IPS DF 19.7 (cell line): Measurements from ENCODE around the gene OR6S1.

Experiments used
- DNase-seq: peaks from one replicate; pipeline ENCODE4 v3.0.0-alpha.2; 2013; ENCODE audit warnings: low read depth, low spot score

The OR6S1 gene

DNA sequence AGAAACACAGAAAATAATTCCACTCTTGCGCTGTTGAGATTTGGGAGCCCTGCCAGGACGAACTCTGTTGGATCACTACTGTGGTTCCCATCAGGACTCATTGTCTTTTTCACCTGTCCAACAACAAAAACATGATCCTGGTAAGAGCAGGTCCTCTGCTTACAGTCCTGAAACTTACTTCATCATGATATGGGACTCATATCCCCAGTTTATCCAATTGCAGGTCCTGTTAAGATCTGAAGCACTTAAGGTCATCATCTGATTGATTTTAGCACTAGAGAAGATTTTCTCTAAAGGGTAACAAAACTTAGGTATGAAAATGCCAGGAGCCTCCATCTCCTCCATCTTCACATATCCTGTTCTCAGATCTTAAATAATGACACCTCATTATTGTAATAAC, at the start of gene OR6S1:
OR6S1 (minus strand) TSS at position 101 of the 400 bp plus-strand sequence; CDS start at position 101, 0 bp downstream.
- DNase-seq, result no peak

GRCh38 chr14:20690848-20691640, 49.6 kb upstream of the OR6S1 start:
- DNase-seq, result no peak

GRCh38 chr14:20688167-20688839, 46.8 kb upstream of the OR6S1 start, which contains the start of gene ANG:
Gene ANG (plus strand): TSS chr14:20688764. CDS start chr14:20693565, 4,801 bp downstream.
- no peak for DNase-seq

DNA sequence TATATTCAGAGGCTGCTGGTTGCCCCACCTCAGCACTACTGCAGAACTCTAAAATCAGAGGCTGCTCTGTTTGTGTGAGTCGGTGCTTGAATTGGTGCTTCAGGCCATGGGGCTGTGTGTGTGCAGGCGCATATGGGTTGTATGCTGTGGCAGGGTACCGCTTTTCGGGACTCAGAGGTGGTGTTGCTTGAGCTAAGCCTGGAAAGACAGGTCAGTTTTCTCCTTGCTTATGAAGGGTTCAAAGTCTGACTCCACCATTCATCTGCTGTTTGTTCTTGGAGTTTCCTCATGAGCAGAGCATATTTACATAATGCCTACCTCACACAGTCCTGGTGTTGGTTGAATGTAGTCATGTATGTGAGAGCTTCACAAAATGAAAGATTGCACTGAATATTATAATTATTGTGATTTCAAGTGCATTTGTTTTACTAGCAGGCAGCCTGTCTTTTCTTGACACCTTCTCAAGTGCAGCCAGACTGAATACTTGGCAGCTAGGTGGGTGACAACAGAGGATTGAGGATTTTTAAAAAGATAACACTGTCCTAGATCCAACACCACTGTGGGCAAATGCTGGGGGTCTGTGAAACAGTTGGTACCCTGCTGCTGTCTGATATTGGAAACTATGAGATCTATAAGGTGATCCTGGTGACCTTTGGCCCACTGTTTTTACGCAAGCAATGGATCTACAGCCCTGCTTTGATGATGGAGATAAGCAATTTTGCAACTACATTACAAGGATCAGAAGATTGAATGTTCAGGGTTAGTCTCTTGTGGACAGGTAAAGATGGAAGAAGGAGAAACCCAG, 46.1 kb upstream of the OR6S1 start:
- DNase-seq, result no peak

DNA sequence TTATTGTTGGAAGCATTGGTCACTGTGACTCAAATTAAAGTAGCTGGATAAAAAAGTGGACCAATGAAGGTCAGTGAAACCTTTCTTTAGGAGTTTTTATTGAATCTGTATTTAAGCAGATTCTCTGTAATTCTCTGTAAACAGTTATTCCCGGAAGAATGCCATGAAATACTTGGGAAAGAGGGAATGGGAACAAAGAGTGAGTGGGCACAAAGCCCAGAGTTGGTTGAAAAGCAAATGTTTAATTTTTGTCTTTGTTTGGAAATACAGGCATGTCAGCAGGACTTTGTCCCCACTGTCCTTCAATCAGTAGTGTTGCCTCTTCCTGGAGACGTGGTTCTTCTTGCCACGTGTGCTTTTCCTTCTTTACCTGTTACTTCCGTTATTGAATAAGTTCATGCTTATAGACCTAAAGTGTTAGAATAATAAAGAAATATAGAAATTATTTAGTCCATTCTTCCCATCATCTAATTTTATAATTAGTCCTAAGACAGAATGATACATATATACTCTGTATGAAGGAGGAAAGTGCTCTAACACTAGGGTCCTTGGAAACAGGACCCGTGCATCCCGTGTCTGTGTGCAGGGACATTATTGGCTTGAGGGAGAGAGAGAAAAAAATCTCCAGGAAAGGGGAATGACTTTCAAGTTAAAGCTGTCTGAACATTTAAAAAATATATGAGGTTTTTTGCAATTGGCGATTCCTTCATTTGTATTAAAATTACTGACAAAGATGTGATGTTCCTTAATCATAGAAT, 45.1 kb upstream of the OR6S1 start:
- no peak for DNase-seq

- no peak for DNase-seq
These were observed 43.4 kb upstream of the OR6S1 start for GRCh38 chr14:20684662-20685456.

DNA sequence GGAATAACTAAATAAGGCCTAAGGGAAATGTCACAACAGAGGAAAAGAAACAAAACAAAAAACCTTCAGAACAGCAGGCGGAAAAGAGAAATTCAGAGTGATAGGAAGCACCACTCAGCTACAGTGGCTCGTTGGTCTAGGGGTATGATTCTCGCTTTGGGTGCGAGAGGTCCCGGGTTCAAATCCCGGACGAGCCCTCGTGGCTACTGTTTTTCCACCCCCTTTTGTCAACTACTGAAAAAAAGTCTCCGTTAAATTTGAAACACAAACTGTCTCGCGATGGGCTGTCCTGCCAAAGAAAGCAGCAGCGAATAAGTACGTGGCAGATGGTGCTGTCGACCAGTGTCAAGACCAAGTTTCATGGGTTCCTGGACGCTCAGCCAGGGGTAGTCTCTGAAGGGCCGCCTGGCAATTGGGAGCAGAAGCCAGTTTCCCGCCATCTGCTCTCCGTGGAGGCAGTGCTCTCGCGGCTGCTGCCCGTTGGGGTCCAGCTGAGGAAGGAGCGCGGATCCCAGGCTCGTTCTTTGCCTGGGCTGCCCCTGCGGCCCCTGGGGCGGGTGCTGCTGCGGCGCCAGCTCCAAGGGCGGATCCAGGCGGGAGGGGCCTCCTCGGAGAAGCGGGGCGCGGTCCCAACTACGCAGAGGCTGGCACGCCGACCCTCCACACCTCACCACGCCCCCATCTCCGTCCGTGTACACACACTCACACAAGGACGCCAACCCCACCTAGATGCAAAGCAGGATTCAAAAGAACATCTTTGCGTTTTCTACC, 42.6 kb upstream of the OR6S1 start, which contains the start of gene RNASE4:
RNASE4 (plus strand) TSS at position 670 of the 771 bp plus-strand sequence. CDS start 14,812 bp downstream, outside the sequence.
- DNase-seq, result no peak

GRCh38 chr14:20683125-20683890, 41.8 kb upstream of the OR6S1 start:
- DNase-seq, result no peak

DNA sequence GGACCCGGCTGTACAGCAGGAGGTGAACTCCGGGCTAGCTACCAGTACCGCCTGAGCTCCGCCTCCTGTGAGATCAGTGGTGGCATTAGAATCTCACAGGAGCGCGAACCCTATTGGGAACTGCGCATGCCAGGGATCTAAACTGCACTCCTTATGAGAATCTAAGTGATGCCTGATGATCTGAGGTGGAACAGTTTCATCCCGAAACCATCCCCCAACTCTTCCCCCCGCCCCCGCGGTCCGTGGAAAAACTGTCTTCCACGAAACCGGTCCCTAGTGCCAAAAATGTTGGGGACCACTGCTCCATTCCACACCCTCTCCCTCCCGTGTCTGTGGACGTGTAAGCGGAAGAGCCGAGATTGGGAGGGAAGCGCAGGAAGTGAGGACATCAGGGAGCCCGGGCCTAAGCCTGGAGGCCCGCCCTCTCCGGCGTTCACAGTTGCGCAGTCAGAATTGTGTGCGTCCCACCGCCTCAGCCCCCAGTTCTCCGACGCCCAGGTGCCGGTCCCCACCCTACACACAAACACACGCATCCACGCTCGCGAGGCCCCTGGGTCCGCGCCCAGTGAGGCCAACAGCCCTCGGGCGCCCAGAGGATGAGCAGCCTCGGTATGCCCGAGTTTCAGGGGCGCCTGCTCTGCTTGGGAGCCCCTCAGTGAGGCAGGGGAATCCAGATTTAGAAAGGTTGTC, 41.1 kb upstream of the OR6S1 start:
- no peak for DNase-seq

DNA sequence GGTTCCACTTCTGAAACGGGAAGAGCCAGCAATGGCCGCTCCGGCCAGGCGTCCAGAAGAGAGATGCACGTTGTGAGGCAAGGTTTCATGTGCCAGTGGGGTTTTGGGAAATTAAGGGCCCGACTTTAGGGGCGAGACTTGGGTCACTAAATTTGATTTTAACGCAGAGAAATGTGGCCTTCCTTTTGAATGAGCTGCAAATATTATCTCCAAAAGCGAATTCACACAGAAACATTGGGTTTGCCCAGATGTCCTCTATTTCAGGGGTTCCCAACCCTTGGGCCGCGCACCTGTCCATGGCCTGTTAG, 40.6 kb upstream of the OR6S1 start:
- no peak for DNase-seq

- DNase-seq, result no peak
These were observed 40.0 kb upstream of the OR6S1 start for GRCh38 chr14:20681348-20682126.

GRCh38 chr14:20680843-20681347, 39.4 kb upstream of the OR6S1 start:
- no peak for DNase-seq

DNA sequence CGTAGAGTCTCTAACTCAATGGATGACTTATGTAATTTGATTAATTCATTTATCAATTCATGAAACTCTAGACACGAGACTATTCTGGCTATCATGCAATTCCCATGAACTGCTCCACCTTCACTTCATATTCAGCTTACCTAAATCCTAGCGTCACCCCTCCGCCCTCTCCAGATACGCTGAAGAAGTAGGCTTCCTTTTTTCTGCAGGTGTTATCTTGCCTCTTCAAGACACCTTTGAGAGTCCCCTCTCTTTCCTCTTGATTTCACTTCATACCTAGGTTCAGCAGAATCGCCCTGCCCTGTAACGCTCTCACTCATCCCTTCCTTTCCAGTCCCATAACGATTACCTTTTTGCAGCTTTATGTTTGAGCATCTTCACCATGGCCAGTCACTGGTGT, 38.9 kb upstream of the OR6S1 start:
- no peak for DNase-seq

DNA sequence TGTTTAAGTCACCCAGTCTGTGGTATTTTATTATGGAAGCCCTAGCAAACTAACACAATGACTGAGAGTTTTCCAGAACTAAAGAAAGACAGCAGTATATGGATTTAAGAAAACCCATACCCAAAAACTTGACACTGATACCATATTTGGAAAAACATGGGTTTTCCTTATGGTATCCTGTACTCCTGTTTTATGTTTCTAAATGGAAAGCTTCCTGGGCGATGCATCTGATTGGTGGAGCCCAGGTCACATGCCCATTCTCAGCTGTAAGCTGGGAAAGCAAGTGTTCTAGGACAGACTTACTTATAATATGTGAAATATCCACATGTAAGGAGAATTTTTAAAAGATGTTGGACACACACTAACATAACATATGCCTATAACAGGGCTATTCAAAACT, 38.4 kb upstream of the OR6S1 start:
- no peak for DNase-seq

- DNase-seq, result no peak
These were observed 34.6 kb upstream of the OR6S1 start for GRCh38 chr14:20676072-20676471.

GRCh38 chr14:20675669-20676068, 34.2 kb upstream of the OR6S1 start:
- DNase-seq, result no peak

GRCh38 chr14:20671597-20672283, 30.2 kb upstream of the OR6S1 start:
- DNase-seq, result no peak
